ENCODE results near the gene NELL2.

DNA sequence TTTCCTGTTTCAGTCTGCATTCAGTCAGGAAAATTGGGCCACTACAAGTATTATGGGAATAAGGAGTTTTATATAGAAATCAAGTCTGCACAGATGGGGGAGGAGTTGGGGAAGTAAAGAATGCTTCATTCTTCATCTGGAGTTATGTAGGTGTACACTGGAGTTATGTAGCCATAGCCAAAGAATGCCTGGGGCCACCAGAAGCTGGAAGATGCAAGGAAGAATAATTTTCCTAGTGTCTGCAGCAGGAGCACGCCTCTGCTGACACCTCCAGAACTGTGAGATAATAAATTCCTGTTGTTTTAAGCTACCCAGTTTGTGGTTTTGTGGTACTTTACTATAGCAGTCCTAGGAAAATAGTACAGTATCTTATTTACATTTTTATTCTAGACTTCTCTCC lies 333.4 kb downstream of the NELL2 start:
- TF ChIP-seq, protein P1, sequence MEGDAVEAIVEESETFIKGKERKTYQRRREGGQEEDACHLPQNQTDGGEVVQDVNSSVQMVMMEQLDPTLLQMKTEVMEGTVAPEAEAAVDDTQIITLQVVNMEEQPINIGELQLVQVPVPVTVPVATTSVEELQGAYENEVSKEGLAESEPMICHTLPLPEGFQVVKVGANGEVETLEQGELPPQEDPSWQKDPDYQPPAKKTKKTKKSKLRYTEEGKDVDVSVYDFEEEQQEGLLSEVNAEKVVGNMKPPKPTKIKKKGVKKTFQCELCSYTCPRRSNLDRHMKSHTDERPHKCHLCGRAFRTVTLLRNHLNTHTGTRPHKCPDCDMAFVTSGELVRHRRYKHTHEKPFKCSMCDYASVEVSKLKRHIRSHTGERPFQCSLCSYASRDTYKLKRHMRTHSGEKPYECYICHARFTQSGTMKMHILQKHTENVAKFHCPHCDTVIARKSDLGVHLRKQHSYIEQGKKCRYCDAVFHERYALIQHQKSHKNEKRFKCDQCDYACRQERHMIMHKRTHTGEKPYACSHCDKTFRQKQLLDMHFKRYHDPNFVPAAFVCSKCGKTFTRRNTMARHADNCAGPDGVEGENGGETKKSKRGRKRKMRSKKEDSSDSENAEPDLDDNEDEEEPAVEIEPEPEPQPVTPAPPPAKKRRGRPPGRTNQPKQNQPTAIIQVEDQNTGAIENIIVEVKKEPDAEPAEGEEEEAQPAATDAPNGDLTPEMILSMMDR (IDR thresholded peaks at IDR 0.05) = no peak
- TF ChIP-seq POLR2A (IDR thresholded peaks at IDR 0.05) = no peak
